ENCODE results near the gene ALDH1B1.
"Not testable (repeated sequence)": the region's sequence is repeated elsewhere in the genome, so short reads cannot be mapped to it uniquely, and the experiment has no call there.

Gene ALDH1B1

GRCh38 chr9:38362852-38363588 lies 29.5 kb upstream of the ALDH1B1 start:
- peak; percentile 55 for DNase-seq

GRCh38 chr9:38363589-38363925 lies 28.9 kb upstream of the ALDH1B1 start:
- DNase-seq, result no peak

- no peak for DNase-seq
Observed at GRCh38 chr9:38367898-38368297, 24.6 kb upstream of the ALDH1B1 start.

- DNase-seq, result no peak
Observed at GRCh38 chr9:38368731-38369130, 23.8 kb upstream of the ALDH1B1 start.

- no peak for DNase-seq
Observed at GRCh38 chr9:38370176-38370575, 22.3 kb upstream of the ALDH1B1 start.

- DNase-seq, result peak; percentile 57
Observed at GRCh38 chr9:38371495-38371894, 21.0 kb upstream of the ALDH1B1 start.

GRCh38 chr9:38372762-38373619 lies 19.5 kb upstream of the ALDH1B1 start:
- no peak for DNase-seq

- no peak for DNase-seq
Observed at GRCh38 chr9:38373679-38374078, 18.8 kb upstream of the ALDH1B1 start.

GRCh38 chr9:38374847-38375571 lies 17.5 kb upstream of the ALDH1B1 start:
- DNase-seq, result no peak

- no peak for DNase-seq
Observed at GRCh38 chr9:38375572-38375963, 16.9 kb upstream of the ALDH1B1 start.

- no peak for DNase-seq
Observed at GRCh38 chr9:38376021-38376670, 16.4 kb upstream of the ALDH1B1 start.

- not testable (repeated sequence) for DNase-seq
Observed at GRCh38 chr9:38377336-38378083, 15.0 kb upstream of the ALDH1B1 start.

- DNase-seq, result no peak
Observed at GRCh38 chr9:38380230-38380871, 12.2 kb upstream of the ALDH1B1 start.

GRCh38 chr9:38380872-38381534 lies 11.5 kb upstream of the ALDH1B1 start:
- DNase-seq, result no peak

GRCh38 chr9:38382141-38382540 lies 10.4 kb upstream of the ALDH1B1 start:
- no peak for DNase-seq

GRCh38 chr9:38384990-38385848 lies 7.3 kb upstream of the ALDH1B1 start:
- no peak for DNase-seq

- no peak for DNase-seq
Observed at GRCh38 chr9:38385896-38386295, 6.6 kb upstream of the ALDH1B1 start.

- no peak for DNase-seq
Observed at GRCh38 chr9:38386319-38386895, 6.1 kb upstream of the ALDH1B1 start.

GRCh38 chr9:38387066-38387465 lies 5.4 kb upstream of the ALDH1B1 start:
- DNase-seq, result no peak

GRCh38 chr9:38387751-38388150 lies 4.8 kb upstream of the ALDH1B1 start:
- no peak for DNase-seq

All from NCI-H510A (cell line).